GM19025 (cell line): Measurements from ENCODE around the gene PTPRN2.
"Not testable (repeated sequence)": the region's sequence is repeated elsewhere in the genome, so short reads cannot be mapped to it uniquely, and the experiment has no call there.

Experiments
- ATAC-seq: cut with Tn5 transposase; IDR thresholded peaks from one replicate; pipeline ENCODE4 v1.9.1; 2021; ENCODE audit warnings: mild to moderate bottlenecking, low read depth, moderate library complexity; ENCODE audit not compliant: unreplicated experiment

The PTPRN2 gene

DNA sequence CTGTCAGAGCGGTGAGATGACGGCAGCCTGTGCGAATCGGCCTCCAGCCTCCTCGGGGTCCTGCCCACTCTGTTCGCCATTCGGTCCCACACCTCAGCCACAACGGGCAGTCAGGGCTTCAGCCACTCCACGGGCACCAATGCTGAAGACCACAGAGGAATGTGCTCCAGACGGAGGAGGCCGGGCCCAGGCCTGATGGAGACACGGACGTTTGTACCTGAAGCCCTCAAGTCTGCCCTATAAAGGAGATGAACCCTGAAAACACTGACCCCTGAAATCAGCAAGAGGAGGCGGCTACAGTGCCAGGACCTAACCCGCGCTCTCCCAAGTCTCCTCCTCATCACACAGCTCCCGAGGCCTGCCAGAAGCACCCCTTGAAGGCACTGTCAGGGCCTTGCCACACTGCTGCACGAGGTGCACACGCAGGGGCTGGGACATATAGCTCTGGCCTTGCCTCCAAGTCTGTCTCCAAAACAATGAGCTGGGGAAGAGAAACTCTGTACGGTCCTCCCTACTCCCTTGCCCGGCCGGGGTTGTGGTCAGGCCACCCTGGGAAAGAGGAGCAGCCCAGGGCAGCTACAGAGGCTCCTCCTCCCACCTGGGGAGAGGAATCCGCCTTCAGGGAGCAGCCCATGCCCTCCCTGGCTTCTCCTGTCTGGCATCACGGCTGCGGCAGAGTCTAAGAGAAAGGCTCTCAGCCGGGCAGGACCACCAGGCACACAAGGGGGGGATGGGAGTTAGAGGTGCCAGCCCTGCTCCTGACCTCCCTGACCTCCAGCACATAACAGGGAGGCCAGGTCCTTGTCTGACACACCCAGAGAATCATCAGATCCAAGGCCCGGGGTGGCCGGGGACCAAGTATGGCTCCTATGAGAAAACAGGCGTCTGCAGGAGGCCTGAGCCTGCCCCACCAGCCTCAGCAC, 310.1 kb downstream of the PTPRN2 start:
- no peak for ATAC-seq

DNA sequence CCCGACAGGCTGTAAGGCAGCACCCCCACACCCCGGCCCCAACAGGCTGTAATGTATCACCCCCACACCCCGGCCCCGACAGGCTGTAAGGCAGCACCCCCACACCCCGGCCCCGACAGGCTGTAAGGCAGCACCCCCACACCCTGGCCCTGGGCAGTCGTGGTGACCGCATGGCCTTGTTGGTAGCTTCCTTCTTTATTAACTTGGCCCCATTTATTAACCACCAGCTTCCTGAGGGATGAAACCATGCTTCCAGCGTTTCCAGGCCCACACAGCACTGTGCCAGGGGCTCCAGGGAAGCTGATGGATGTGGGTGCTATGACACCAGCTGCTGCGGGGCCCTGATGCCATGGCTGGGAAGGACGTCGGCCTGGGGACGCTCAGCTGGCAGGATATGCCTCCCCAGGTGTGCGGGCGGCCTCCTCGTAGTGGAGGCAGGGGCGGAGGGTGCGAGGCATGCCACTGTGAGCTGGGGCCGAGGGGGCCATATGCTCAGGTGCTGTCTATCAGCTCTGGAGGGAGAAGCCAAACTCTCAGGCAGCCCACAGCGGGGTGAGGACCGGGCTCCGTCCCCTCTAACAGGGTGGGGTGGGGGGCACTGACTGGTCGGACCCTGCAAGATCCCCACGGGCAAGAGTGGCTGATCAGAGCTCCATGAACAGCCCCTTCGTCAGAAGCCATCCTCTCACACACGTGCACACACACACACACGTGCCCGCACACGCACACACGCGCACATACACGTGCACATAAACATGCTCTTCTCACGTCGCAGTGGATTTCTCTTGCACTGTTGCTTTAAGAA, 311.0 kb downstream of the PTPRN2 start:
- ATAC-seq, result no peak

DNA sequence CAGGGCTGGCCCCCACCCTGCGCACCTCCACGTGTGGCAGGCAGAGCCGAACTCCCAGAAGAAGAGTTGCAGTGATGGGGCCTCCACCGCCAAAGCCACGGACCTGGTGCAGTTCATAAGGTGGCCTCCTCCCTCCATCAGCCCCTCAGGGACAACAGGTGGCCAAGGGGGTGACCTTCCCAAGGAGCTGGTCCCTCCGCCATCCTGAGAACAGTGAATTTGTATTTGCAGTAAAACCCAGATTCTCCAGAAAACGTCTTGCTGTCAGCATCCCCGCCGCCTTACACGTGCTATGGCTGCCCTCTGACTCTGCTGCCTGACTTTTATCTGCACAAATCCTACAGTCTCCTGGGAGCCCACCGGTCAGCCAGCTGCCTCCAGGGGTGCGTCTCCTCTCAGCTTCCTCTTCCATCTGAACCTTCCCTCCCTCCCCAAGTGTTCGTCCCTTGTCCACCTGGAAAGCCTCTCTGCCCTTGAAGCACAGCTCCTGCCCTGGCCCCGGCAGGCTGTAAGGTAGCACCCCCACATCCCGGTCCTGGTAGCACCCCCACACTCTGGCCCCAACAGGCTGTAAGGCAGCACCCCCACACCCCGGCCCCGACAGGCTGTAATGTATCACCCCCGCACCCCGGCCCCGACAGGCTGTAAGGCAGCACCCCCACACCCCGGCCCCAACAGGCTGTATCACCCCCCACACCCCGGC, 311.8 kb downstream of the PTPRN2 start:
- no peak for ATAC-seq

DNA sequence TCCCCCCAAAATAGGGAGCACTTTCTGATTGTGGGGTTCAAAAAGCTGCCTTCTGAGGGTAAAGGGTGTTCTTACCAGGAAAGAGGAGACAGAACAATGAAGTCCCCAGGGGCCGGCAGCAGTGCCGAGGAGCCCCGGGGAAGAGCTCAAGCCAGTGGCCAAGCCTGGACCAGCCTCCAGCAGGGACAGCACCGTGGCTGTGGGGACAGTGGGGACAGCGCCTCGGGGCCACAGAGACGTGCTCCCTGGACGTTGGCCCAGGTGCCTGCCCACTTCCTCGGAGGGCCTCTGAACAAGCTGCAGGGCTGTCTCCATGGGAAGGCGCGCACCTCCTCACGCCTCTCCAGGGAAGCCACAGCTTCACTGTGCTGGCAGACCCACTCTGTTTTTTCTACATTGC, 312.6 kb downstream of the PTPRN2 start:
- no peak for ATAC-seq

DNA sequence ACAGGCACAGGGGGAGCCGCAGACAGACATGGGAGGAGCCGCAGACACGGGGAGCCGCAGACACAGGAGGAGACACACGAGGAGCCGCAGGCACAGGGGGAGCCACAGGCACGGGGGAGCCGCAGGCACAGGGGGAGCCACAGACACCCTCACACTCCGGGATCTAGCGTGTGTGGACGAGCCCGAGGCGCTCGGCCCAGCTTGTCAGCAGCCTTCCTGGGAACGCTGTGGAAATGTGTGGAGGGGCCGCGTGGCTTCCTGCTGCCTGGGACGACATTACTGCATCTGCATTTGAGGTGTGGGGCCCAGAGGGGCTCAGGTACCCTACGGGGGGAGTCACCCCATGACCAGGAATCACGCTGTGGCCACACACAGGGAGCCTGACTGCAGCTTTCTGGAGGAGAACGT, 313.2 kb downstream of the PTPRN2 start:
- no peak for ATAC-seq

DNA sequence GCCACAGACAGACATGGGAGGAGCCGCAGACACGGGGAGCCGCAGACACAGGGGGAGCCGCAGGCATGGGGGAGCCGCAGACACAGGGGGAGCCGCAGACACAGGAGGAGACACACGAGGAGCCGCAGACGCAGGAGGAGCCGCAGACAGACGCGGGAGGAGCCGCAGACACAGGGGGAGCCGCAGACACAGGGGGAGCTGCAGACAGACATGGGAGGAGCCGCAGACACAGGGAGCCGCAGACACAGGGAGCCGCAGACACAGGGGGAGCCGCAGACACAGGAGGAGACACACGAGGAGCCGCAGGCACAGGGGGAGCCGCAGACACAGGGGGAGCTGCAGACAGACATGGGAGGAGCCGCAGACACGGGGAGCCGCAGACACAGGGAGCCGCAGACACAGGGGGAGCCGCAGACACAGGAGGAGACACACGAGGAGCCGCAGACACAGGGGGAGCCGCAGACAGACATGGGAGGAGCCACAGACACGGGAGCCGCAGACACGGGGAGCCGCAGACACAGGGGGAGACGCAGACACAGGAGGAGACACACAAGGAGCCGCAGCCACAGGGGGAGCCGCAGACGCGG, 313.8 kb downstream of the PTPRN2 start:
- ATAC-seq, result not testable (repeated sequence)

DNA sequence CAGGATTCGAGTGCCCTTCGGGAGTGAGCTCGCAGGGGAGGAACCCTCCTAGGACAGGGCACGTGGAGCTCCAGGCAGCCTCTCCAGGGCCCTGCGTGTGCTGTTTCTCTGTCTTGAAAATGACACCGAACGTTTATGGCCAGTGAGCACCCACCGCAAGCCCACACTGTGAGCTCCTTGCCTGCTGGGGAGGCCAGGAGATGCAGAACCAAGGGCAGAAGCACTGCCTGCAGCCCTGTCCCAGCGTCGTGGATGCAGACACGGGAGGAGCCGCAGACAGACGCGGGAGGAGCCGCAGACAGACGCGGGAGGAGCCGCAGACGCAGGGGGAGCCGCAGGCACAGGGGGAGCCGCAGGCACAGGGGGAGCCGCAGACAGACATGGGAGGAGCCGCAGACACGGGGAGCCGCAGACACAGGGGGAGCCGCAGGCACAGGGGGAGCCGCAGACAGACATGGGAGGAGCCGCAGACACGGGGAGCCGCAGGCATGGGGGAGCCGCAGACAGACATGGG, 314.4 kb downstream of the PTPRN2 start:
- ATAC-seq, result no peak

DNA sequence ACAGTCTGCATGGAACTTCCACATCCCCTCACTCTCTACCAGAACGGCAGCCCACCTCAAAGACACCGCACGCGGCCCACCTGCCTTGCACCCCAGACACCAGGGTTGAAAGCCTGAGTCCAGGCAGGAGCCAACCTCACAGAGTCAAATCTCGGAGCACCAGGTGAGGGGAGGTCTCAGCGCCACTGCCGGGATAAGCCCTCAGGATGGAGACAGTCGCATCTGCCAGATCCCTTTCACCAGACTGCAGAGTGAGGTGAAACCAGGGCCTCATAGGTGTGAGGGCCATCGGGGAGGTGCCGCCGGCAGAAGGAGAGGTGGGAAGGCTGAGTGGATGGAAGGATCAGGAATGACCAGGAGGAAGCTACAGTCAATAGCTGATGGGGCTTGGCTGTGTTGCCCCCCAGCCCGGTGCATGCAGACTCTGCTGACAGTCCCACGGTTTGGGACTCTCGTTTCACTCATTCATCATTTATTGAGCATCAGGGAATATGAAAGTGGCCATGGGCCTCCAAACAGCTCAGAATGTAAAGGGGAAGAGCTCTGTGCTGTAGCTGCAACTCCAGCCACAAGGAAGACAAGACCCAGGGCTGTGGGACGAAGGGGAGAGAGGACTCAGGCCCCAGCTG, 315.0 kb downstream of the PTPRN2 start:
- ATAC-seq, result no peak

DNA sequence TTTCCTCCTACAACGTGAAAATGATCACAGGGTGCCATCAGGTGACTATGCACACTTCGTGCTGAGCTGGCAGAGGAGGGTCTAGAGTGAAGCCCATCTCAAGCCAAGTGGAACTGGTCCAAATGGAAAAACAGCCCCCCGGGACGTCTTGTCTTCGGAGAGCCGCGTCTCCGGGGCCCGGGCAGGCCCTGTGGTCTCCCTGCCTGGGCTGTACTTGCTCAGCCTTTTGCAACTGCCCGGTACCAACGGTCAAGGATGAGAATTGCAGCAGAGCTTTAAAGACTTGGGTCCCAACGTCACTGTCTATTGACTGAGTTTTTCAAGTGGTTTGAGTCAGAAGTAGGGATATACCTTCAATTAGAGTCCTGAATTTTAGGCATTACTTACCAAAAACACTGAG, 315.5 kb downstream of the PTPRN2 start:
- ATAC-seq, result no peak

DNA sequence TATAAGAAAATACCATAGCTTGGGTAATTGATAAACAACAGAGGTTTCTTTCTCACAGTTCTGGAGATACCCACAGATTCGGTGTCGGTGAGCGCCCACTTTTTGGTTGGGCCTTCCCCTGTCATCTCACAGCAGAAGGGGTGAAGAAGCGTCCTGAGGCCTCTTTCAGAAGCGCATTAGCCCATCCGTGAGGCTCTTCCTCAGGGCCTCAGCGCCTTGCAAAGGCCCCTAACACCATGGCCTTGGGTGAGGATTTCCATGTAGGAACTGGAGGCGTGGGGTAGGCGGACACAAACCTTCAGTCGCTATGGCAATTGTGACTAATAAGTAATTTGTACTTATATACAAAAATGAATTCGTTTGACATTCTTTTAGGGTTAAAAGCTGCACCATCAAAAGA, 316.0 kb downstream of the PTPRN2 start:
- ATAC-seq, result no peak

DNA sequence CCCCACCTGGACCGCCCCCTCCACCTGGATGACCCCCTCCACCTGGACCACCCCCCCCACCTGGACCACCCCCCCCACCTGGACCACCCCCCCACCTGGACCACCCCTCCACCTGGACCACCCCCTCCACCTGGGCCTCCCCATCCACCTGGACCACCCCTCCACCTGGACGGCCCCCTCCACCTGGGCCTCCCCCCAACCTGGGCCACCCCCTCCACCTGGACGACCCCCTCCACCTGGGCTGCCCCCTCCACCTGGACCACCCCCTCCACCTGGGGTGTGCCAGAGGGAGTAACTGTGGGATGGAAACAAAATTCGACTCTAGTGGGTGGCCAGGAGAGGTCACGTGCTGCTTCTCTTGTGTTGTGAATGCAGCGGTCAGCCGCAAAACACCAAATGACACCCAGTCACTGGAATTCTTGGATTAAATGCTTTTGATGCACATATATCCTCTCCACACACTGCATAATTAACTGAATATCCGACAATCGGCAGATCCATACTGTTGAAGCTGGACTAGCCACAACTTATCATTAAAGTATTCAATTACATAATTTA, 316.7 kb downstream of the PTPRN2 start:
- no peak for ATAC-seq

DNA sequence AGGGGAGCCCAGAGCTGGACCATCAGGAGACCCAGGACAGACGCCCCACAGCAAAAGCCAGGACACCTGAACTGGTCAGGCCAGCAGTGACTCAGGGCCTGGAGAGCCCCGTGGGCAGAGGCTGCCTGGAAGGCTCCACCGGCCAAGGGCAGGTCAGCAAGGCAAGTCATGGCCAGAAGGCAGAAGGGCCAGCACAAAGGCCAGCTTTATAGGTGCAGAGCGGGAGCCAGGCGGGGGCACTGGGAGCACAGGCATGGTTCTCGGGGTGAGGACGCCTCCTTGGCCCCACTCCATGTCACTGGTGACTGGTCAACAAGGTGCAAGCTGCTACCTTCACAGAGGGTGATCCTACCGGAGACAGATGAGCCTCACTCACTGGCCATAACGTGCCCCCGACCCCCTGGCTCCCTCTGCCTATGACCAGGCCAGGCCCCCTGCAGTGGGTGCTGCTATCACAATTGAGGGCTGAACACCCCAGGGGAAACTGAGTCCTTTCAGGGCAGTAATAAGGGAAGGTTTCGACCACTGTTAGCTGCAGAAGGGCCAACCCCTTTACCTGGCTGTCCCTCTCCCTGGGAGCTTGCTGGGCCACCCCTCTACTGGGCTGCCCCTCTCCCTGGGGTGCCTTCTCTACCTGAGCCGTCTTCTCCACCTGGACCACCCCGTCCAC, 317.4 kb downstream of the PTPRN2 start:
- no peak for ATAC-seq

DNA sequence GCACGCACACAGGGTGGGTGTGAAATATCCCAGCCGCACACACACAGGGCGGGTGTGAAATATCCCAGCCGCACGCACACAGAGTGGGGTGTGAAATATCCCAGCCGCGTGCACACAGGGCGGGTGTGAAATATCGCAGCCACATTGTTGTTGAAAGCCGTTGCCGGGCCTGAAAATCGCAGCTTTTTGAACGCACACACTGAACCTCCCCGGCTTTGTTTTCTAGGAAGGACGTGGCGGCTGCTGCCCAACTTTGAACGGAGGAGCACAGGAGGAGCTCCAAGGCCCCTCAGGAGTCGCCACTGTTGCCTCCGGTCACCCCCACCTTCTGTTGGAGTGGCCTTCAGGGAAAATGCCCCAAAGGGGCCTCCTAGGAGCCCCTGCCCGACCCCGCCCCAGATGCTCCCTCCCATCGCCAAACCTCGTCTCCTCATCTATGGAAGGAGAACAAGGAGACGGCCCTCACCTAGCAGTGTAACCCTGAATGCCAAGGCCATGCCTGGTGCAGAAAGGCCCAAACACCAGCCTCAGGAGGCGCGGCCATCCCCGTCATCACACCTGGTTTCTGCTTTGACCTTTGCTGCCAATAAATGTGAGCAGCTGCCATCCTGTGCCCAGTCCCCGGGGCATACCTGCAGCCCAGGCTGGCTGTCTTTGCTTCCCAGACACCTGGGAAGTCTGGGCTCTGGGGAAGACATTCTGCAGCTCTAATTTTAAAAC, 318.6 kb downstream of the PTPRN2 start:
- ATAC-seq, result no peak

DNA sequence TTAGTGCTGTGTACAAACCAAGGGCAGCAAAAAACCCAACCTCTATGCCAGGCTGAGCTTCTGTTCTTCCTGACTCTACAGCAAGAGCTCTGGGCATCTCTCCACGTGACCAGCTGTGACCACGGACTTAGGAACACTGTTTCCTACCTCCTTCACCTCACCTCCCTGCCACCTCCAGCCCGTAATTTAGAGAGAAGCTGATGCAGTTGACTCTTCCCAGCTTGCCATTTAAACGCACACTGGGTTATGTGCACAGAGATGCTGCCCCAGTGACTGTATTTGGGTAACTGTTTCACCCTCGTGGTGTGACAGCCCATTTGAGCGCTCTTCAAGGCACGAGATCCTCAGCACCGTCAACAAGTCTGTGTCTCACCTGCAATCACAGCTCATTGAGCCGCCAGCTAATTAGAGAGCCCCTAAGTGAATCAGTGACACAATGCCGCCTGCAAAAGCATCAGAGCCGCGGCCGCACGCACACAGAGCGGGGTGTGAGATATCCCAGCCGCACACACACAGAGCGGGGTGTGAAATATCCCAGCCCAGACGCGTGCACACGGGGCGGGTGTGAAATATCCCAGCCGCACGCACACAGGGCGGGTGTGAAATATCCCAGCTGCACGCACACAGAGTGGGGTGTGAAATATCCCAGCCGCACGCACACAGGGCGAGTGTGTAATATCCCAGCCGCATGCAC, 319.7 kb downstream of the PTPRN2 start:
- ATAC-seq, result no peak

DNA sequence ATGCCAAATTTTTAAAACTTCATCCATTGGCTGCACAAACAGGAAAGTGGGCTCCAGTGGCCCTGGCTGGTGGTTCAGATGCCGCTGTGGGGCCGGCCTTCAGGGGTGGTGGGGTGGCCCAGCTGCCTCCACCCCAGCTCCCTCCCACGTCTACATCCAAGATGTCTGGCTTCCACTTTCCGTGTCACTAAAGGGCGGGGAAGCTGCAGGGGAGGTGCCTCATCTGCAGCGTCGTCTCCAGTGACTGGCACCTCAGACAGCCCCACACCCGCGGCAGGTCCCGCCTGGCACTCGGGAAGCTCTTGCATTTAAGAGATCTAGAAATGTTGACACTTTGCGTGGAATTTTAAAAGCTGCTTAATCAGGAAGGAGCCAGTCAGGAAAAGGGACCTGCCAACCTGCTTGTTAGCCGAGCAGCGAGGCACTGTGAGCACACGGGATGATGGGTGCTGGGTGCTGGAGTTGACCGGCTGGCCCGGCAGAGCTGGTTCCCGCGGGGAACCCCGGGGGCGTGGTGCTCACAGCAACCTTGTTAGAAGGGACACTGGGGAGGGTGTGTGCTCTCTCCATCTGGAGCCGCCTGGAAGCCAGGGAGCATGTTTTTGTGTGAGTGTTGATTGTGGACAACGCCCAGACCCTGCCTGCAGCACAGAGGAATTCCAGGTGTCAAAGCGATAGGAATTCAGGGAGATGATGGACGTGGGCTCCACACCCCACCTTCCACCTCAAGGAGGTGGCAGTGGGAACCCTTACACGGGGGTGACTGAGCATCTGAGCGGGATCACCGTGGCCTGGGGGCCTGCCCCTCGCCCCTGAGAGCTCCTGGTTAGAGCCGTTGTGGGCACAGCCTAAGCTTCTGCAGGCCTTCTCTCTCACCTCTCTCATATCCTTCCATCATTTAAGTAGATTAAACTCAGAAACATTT, 320.5 kb downstream of the PTPRN2 start:
- ATAC-seq, result no peak

DNA sequence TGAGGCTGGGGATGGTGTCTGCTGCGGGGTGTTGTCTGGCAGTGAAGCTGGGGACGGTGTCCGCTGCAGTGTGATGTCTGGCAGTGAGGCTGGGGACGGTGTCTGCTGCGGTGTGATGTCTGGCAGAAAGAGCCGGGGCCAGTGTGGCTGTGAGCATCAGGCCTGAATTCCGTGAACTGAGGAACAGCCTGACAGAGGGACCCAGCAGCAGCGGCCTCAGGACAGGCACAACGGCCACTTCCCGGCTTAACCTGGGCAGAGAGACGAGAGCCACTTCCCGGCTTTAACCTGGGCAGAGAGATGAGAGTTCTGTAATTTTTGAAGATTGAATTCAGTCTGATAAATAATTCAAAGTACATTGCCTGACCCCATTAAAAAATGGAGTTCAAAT, 321.2 kb downstream of the PTPRN2 start:
- ATAC-seq, result no peak

DNA sequence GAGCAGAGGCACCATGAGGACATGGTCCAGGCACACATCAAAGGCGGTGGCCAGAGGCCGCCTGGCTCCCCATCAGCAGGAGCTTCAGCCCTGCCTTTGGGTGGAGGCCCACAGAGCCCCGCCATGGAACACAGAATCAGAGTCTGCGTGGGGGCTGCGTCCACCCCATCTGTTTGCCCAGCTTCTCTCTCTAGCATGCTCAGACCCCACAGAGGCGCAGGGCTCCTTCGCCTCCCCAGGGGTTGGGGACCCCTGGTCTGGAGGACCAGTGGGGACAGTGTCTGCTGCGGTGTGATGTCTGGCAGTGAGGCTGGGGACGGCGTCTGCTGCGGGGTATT, 321.9 kb downstream of the PTPRN2 start:
- ATAC-seq, result no peak
